Keratinocyte (primary cell): ENCODE measurements around the gene RNF144A. TPM values are rescaled to one million over a fixed set of nuclear protein-coding genes. Genes with fewer than 3 reads are reported as not detected.

Source experiments
- DNase-seq: peaks from one replicate; pipeline ENCODE4 v3.0.0-alpha.2; 2011; ENCODE audit warnings: low read depth, missing footprints, low spot score
- FAIRE-seq: peaks from 2 replicates; lab custom pipeline; 2011; peaks lifted over from hg19 to GRCh38; lab: Jason Lieb, UNC
- H2AFZ ChIP-seq: 2 replicates; pipeline ENCODE4 v1.6.0; 2012; ENCODE audit warnings: low read length, control low read depth, inconsistent platforms; ENCODE audit not compliant: control insufficient read depth
- H3K27ac ChIP-seq: 2 replicates; pipeline ENCODE4 v1.5.1; 2011; ENCODE audit warnings: low read length; ENCODE audit not compliant: control insufficient read depth, insufficient read depth
- H3K27me3 ChIP-seq: 3 replicates; pipeline ENCODE4 v1.6.0; 2011; ENCODE audit warnings: low read length; ENCODE audit not compliant: control insufficient read depth, insufficient read depth; ENCODE audit errors: extremely low read depth
- H3K36me3 ChIP-seq, 2 experiments: 2 replicates in 1 of 2; 3 replicates in 1 of 2; pipeline ENCODE4 v1.5.1; 2011; ENCODE audit warnings: low read length in 2 of 2, mild to moderate bottlenecking in 1 of 2; ENCODE audit not compliant: control insufficient read depth in 2 of 2, insufficient read depth in 2 of 2; ENCODE audit errors: extremely low read depth in 1 of 2
- H3K4me1 ChIP-seq: 3 replicates; pipeline ENCODE4 v1.5.1; 2011; ENCODE audit warnings: low read length; ENCODE audit not compliant: control insufficient read depth, insufficient read depth; ENCODE audit errors: extremely low read depth
- H3K4me2 ChIP-seq: 3 replicates; pipeline ENCODE4 v1.6.0; 2011; ENCODE audit warnings: low read depth, low read length; ENCODE audit not compliant: control insufficient read depth, insufficient read depth; ENCODE audit errors: extremely low read depth
- H3K4me3 ChIP-seq, 3 experiments: fragments of 200-600 bp in 1 of 3; sonication (generic) in 1 of 3; 2 replicates in 2 of 3; 3 replicates in 1 of 3; pipeline ENCODE4 v1.5.1; 2011 to 2016; ENCODE audit warnings: low read length in 3 of 3, mild to moderate bottlenecking in 3 of 3, control low read depth in 2 of 3, inconsistent platforms in 1 of 3, low read depth in 1 of 3, mixed read lengths in 1 of 3, mixed run types in 1 of 3, moderate library complexity in 1 of 3; ENCODE audit not compliant: control insufficient read depth in 2 of 3, insufficient read depth in 2 of 3; ENCODE audit errors: extremely low read depth in 1 of 3
- H3K79me2 ChIP-seq: 2 replicates; pipeline ENCODE4 v1.6.0; 2012; ENCODE audit warnings: low read length; ENCODE audit not compliant: control insufficient read depth, insufficient read depth
- H3K9ac ChIP-seq: 3 replicates; pipeline ENCODE4 v1.6.0; 2011; ENCODE audit warnings: low read length; ENCODE audit not compliant: control insufficient read depth, insufficient read depth; ENCODE audit errors: extremely low read depth
- H3K9me1 ChIP-seq: 3 replicates; pipeline ENCODE4 v1.6.0; 2011; ENCODE audit warnings: low read length; ENCODE audit not compliant: control insufficient read depth, insufficient read depth; ENCODE audit errors: extremely low read depth
- H3K9me3 ChIP-seq: 2 replicates; pipeline ENCODE4 v1.5.1; 2012; ENCODE audit warnings: low read depth, low read length; ENCODE audit not compliant: control insufficient read depth
- H4K20me1 ChIP-seq: 3 replicates; pipeline ENCODE4 v1.6.0; 2011; ENCODE audit warnings: low read length; ENCODE audit not compliant: control insufficient read depth, insufficient read depth; ENCODE audit errors: extremely low read depth
- EZH2 ChIP-seq: IDR thresholded peaks from one replicate; pipeline ENCODE4 v1.6.1; 2012; ENCODE audit warnings: inconsistent platforms, mild to moderate bottlenecking, low read length, moderate library complexity
- dilution Hi-C: fragments of 300-500 bp; cut with MboI; formaldehyde crosslinking; loops from one replicate; pipeline ENCODE4 v1.7.0; 2020; ENCODE audit warnings: low sequenced_read_pairs; ENCODE audit not compliant: extremely low pct_ligation_motif_present
- polyA plus RNA-seq, 5 experiments: library from polyadenylated mRNA; depleted of rRNA in 3 of 5; stranded (reverse) in 3 of 5; stranded (forward) in 1 of 5; unstranded in 1 of 5; fragments of >200 nt; gene quantifications; 1 replicate in 1 of 5; 2 replicates in 3 of 5; 3 replicates in 1 of 5; pipeline versions ENCODE4 v1.2.1 to v1.2.3, GENCODE V29; 2011 to 2012; ENCODE audit warnings: missing spikeins in 2 of 5, low read depth in 1 of 5, low replicate concordance in 1 of 5
- TF ChIP-seq, protein P1 (sequence below), 3 experiments: IDR thresholded peaks in 1 of 3; conservative IDR thresholded peaks in 1 of 3; optimal IDR thresholded peaks in 1 of 3; 2 replicates in 2 of 3; 3 replicates in 1 of 3; pipeline versions ENCODE3 to v1.5.1; 2011; ENCODE audit warnings: low read length in 3 of 3, mild to moderate bottlenecking in 3 of 3, moderate library complexity in 2 of 3, control low read depth in 1 of 3, inconsistent platforms in 1 of 3; ENCODE audit not compliant: insufficient read depth in 2 of 3; ENCODE audit errors: extremely low read depth in 1 of 3

Gene RNF144A
- polyA plus RNA-seq, 1 donor (not counting 4 experiments of a cell fraction or from before 2014, with no cell fraction given): 1.4 TPM

- H3K9ac ChIP-seq: no peak overlapping the region
- H4K20me1 ChIP-seq: no peaks in the 10 kb centered on the region
- no peak overlapping the region for H3K27ac ChIP-seq
- H3K4me3 ChIP-seq: no peak overlapping the region
- H3K9me1 ChIP-seq: no peaks in the 10 kb centered on the region
- H3K36me3 ChIP-seq: no peaks in the 10 kb centered on the region
- no peaks in the 10 kb centered on the region for H3K9me3 ChIP-seq
- dilution Hi-C loops: no loop called here
- no peak overlapping the region for H2AFZ ChIP-seq
- FAIRE-seq (no peak), DNase-seq (no peak)
- H3K4me1 ChIP-seq: no peaks in the 10 kb centered on the region
- H3K79me2 ChIP-seq: no peaks in the 10 kb centered on the region
- no peaks in the 10 kb centered on the region for H3K27me3 ChIP-seq
- TF ChIP-seq EZH2: no peak
- TF ChIP-seq, protein P1, sequence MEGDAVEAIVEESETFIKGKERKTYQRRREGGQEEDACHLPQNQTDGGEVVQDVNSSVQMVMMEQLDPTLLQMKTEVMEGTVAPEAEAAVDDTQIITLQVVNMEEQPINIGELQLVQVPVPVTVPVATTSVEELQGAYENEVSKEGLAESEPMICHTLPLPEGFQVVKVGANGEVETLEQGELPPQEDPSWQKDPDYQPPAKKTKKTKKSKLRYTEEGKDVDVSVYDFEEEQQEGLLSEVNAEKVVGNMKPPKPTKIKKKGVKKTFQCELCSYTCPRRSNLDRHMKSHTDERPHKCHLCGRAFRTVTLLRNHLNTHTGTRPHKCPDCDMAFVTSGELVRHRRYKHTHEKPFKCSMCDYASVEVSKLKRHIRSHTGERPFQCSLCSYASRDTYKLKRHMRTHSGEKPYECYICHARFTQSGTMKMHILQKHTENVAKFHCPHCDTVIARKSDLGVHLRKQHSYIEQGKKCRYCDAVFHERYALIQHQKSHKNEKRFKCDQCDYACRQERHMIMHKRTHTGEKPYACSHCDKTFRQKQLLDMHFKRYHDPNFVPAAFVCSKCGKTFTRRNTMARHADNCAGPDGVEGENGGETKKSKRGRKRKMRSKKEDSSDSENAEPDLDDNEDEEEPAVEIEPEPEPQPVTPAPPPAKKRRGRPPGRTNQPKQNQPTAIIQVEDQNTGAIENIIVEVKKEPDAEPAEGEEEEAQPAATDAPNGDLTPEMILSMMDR (optimal IDR thresholded peaks at IDR 0.05 in 1 of 3, IDR thresholded peaks at IDR 0.05 in 1 of 3, conservative IDR thresholded peaks at IDR 0.05 in 1 of 3; ENCODE audit: extremely low read depth in 1 of 3, insufficient read depth in 2 of 3, low read length in 3 of 3): no peak
- H3K4me2 ChIP-seq: no peak overlapping the region
Observed at GRCh38 chr2:7053650-7054265, 136.5 kb downstream of the RNF144A start.

DNA sequence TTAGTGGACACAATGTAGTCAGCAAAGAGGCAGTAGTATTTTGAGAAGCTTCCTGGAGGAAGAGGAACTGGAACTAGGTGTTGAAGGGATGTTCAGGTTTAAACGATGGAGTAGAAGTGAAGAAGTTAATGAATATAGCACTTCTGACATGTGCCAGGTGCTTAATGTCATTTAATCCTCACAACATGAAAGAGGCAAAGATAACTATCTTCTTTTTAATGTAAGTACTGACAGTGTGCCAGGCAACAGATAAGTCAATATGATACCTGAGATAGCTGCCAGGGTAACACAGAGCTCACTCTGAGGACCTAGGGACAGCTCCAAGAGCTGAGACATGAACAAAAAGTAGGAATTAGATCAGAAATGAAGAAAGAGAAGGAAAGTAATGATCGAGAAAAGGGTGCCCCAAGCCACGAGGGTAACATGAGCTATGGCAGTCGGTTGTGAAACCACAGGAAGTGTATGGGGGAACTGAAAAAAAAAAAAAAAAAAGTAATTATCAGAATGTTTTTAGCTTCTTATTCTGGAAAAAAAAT is 140.7 kb downstream of the RNF144A start:
- TF ChIP-seq, protein P1 (optimal IDR thresholded peaks at IDR 0.05 in 1 of 3, IDR thresholded peaks at IDR 0.05 in 1 of 3, conservative IDR thresholded peaks at IDR 0.05 in 1 of 3; ENCODE audit: extremely low read depth in 1 of 3, insufficient read depth in 2 of 3, low read length in 3 of 3): no peak
- TF ChIP-seq EZH2: no peak
- no peak for FAIRE-seq
- Histone ChIP-seq H3K4me3 (no peak overlapping the region), H3K4me2 (no peak overlapping the region), H4K20me1 (no peaks in the 10 kb centered on the region), H3K27ac (no peak overlapping the region), H3K36me3 (no peaks in the 10 kb centered on the region), H3K9ac (no peak overlapping the region), H3K9me1 (no peaks in the 10 kb centered on the region), H3K4me1 (no peaks in the 10 kb centered on the region), H2AFZ (no peak overlapping the region), H3K27me3 (no peaks in the 10 kb centered on the region), H3K9me3 (no peaks in the 10 kb centered on the region), H3K79me2 (no peaks in the 10 kb centered on the region)
- dilution Hi-C loops: no loop called here
- DNase-seq: no peak
